Measurements from ENCODE around the gene SPNS3. TPM values are rescaled to one million over a fixed set of nuclear protein-coding genes. Genes with fewer than 3 reads are reported as not detected.
A peak's percentile ranks its signal among the peaks of the same experiment; 100 is the strongest.

The SPNS3 gene
- total and polyA plus RNA-seq, 2 experiments from 2014 or later = 0.17 to 0.60 TPM

DNA sequence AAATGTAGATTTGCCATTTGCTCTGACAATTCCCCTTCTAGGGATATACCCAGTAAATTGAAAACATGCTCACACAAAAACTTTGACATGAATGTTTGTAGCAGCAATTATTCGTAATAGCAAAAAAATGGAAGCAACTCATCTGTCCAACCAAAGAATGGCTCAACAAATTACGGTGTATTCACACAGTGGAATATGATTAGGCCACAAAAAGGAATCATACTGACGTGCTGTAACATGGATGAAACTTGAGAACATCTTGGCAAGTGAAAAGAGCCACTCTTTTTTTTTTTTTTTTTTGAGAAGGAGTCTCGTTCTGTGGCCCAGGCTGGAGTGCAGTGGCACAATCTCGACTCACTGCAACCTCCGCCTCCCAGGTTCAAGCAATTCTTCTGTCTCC is 24.1 kb upstream of the SPNS3 start:
- TF ChIP-seq EZH2 (IDR thresholded peaks at IDR 0.05; ENCODE audit: borderline replicate concordance) = no peak
- TF ChIP-seq, protein P1, sequence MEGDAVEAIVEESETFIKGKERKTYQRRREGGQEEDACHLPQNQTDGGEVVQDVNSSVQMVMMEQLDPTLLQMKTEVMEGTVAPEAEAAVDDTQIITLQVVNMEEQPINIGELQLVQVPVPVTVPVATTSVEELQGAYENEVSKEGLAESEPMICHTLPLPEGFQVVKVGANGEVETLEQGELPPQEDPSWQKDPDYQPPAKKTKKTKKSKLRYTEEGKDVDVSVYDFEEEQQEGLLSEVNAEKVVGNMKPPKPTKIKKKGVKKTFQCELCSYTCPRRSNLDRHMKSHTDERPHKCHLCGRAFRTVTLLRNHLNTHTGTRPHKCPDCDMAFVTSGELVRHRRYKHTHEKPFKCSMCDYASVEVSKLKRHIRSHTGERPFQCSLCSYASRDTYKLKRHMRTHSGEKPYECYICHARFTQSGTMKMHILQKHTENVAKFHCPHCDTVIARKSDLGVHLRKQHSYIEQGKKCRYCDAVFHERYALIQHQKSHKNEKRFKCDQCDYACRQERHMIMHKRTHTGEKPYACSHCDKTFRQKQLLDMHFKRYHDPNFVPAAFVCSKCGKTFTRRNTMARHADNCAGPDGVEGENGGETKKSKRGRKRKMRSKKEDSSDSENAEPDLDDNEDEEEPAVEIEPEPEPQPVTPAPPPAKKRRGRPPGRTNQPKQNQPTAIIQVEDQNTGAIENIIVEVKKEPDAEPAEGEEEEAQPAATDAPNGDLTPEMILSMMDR (IDR thresholded peaks at IDR 0.05; ENCODE audit: poor library complexity) = no peak
- H2AFZ ChIP-seq = no peak overlapping the region
- no peaks in the 10 kb centered on the region for H3K4me1 ChIP-seq (ENCODE audit: insufficient read depth)
- H3K9me3 ChIP-seq (ENCODE audit: low read depth) = no peaks in the 10 kb centered on the region
- H3K4me2 ChIP-seq = no peak overlapping the region
- H3K9me2 ChIP-seq (replicated peaks; ENCODE audit: insufficient read depth) = no peaks in the 10 kb centered on the region
- H3K27ac ChIP-seq = no peak overlapping the region
- no peaks in the 10 kb centered on the region for H3K27me3 ChIP-seq
- H3K36me3 ChIP-seq (replicated peaks; ENCODE audit: insufficient read depth, low read depth) = no peaks in the 10 kb centered on the region
- H3K79me2 ChIP-seq = no peaks in the 10 kb centered on the region
- no peak for DNase-seq (ENCODE audit: low spot score)
- WGBS (ENCODE audit: low lambda C conversion rate, missing lambda C conversion rate) = 89% methylated on average over 6 of the region's 6 CpGs
- H4K20me1 ChIP-seq (ENCODE audit: insufficient read depth, poor library complexity, severe bottlenecking) = no peaks in the 10 kb centered on the region
- H3K4me3 ChIP-seq = no peak overlapping the region

DNA sequence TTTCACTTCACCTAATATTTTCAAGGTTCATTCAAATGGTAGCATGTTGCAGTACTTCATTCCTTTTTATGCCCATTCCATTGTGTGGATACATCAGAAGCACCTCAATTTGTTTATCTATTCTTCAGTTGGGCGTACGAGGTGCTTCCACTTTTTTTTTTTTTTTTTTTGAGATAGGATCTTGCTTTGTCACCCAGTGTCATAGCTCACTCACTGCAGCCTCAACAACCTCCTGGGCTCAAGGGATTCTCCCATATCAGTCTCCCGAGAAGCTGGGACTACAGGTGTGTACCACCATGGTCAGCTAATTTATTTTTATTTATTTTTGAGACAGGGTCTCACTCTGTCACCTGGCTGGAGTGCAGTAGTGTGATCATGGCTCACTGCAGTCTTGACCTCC is 22.5 kb upstream of the SPNS3 start:
- TF ChIP-seq, protein P1 (IDR thresholded peaks at IDR 0.05; ENCODE audit: poor library complexity) = no peak
- TF ChIP-seq EZH2 (IDR thresholded peaks at IDR 0.05; ENCODE audit: borderline replicate concordance) (no peak), EZH2phosphoT487 (IDR thresholded peaks at IDR 0.05; ENCODE audit: low read depth, severe bottlenecking, unreplicated experiment) (no peak)
- H3K36me3 ChIP-seq (replicated peaks; ENCODE audit: insufficient read depth, low read depth) = no peaks in the 10 kb centered on the region
- no peaks in the 10 kb centered on the region for H3K27me3 ChIP-seq
- H3K4me2 ChIP-seq = no peak overlapping the region
- no peaks in the 10 kb centered on the region for H3K79me2 ChIP-seq
- 87% methylated on average over 3 of the region's 3 CpGs for WGBS (ENCODE audit: low lambda C conversion rate, missing lambda C conversion rate)
- no peak for DNase-seq (ENCODE audit: low spot score)
- no peaks in the 10 kb centered on the region for H3K9me3 ChIP-seq (ENCODE audit: low read depth)
- no peaks in the 10 kb centered on the region for H3K9me2 ChIP-seq (replicated peaks; ENCODE audit: insufficient read depth)
- H4K20me1 ChIP-seq (ENCODE audit: insufficient read depth, poor library complexity, severe bottlenecking) = no peaks in the 10 kb centered on the region
- no peak overlapping the region for H3K27ac ChIP-seq
- H2AFZ ChIP-seq = no peak overlapping the region
- H3K4me3 ChIP-seq = no peak overlapping the region
- H3K4me1 ChIP-seq (ENCODE audit: insufficient read depth) = no peaks in the 10 kb centered on the region

DNA sequence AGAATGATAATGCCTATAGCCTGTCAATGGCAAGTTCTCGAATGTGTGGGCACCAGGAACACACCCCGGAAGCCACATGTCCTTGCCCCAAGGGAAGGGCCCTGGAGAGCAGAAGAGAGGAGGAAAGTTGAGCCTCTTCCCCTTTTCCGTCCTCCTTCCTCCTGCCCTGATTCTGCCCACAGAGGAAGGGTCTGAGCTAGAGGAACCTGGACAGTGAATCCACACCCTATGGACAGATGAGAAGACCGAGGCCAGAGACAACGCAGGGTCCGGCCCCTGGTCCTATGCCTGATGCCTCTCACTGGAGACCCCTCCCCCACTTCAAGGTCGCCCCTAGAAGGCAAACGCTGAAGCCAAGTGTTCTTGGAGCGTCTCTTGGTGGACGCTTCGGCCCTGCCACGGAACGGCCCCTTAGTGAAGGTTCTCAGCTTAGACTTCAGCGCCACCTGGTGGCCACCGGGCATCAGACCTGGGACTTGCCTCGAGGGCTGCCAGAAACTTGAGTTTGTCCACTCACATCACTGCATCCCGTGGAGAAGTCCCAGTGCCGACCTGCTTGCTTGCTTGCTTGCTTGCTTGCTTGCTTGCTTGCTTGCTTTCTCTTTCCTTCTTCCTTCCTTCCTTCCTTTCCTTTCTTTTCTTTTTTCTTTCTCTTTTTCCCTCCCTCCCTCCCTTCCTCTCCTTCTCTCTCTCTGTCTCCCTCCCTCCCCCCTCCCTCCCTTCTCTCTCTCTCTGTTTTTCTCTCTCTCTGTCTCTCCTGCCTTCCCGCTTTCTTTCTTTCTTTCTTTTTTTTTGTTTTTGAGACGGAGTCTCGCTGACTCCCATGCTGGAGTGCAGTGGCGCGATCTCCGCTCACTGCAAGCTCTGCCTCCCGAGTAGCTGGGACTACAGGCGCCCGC is 20.6 kb upstream of the SPNS3 start:
- no peaks in the 10 kb centered on the region for H3K4me1 ChIP-seq (ENCODE audit: insufficient read depth)
- DNase-seq (ENCODE audit: low spot score) = peak; percentile 95
- 42% methylated on average over 18 of the region's 27 CpGs for WGBS (ENCODE audit: low lambda C conversion rate, missing lambda C conversion rate)
- H2AFZ ChIP-seq = peak overlapping the region; percentile 49
- H3K36me3 ChIP-seq (replicated peaks; ENCODE audit: insufficient read depth, low read depth) = no peaks in the 10 kb centered on the region
- no peaks in the 10 kb centered on the region for H4K20me1 ChIP-seq (ENCODE audit: insufficient read depth, poor library complexity, severe bottlenecking)
- no peaks in the 10 kb centered on the region for H3K79me2 ChIP-seq
- TF ChIP-seq EZH2 (IDR thresholded peaks at IDR 0.05; ENCODE audit: borderline replicate concordance) = no peak
- TF ChIP-seq, protein P1 (IDR thresholded peaks at IDR 0.05; ENCODE audit: poor library complexity) = peak; percentile 95
- no peak overlapping the region for H3K4me3 ChIP-seq
- peak overlapping the region; percentile 66 for H3K4me2 ChIP-seq
- no peaks in the 10 kb centered on the region for H3K9me3 ChIP-seq (ENCODE audit: low read depth)
- no peaks in the 10 kb centered on the region for H3K9me2 ChIP-seq (replicated peaks; ENCODE audit: insufficient read depth)
- H3K27me3 ChIP-seq = no peaks in the 10 kb centered on the region
- no peak overlapping the region for H3K27ac ChIP-seq

Measured in hepatocyte (in vitro differentiated cells).